GM12878 (cell line): Measurements from ENCODE around the gene MICA. TPM values are rescaled to one million over a fixed set of nuclear protein-coding genes. Genes with fewer than 3 reads are reported as not detected.
"Not testable (repeated sequence)": the region's sequence is repeated elsewhere in the genome, so short reads cannot be mapped to it uniquely, and the experiment has no call there.

Source experiments
- ATAC-seq: fragments of 200-7000 bp; cut with Tn5 transposase; 3 replicates; pipeline ENCODE4 v1.9.1; 2020; ENCODE audit warnings: mild to moderate bottlenecking, moderate library complexity
- BruUV-seq: library from RNA; stranded (reverse); fragments of 400-500 nt; replicated peaks from 2 replicates; lab custom pipeline; 2021; lab: Mats Ljungman, UMichigan
- CTCF ChIA-PET: fragments of 300-600 bp; sonication (Branson Sonifier 250); formaldehyde crosslinking; extraction: SDS; loops from one replicate; lab custom pipeline; 2021; ENCODE audit warnings: inconsistent platforms; lab: Yijun Ruan, JAX
- POLR2A ChIA-PET: fragments of 350-600 bp; formaldehyde crosslinking; extraction: SDS; loops from one replicate; lab custom pipeline; 2021; ENCODE audit warnings: inconsistent platforms; lab: Charles Lee
- RAD21 ChIA-PET: fragments of 300-600 bp; sonication (Branson Sonifier 250); formaldehyde crosslinking; loops from one replicate; lab custom pipeline; 2023; ENCODE audit warnings: antibody characterized with exemption; ENCODE audit not compliant: unreplicated experiment; lab: Charles Lee
- SMC1A ChIA-PET: fragments of 300-600 bp; sonication (Branson Sonifier 250); formaldehyde crosslinking; loops from one replicate; lab custom pipeline; 2023; ENCODE audit not compliant: unreplicated experiment, uncharacterized antibody; lab: Charles Lee
- DNase-seq: peaks from one replicate; pipeline ENCODE4 v3.0.0-alpha.2; 2011; ENCODE audit warnings: low read depth, low spot score
- FAIRE-seq: peaks from 3 replicates; lab custom pipeline; 2011; peaks lifted over from hg19 to GRCh38; lab: Jason Lieb, UNC
- H2AFZ ChIP-seq: 2 replicates; pipeline ENCODE4 v1.6.0; 2011; ENCODE audit warnings: low read depth, low read length, control low read depth; ENCODE audit not compliant: control insufficient read depth
- H3K27ac ChIP-seq: 2 replicates; pipeline ENCODE4 v1.5.1; 2011; ENCODE audit warnings: control low read depth; ENCODE audit not compliant: control insufficient read depth, insufficient read depth
- H3K27me3 ChIP-seq, 2 experiments: replicated peaks in 1 of 2; 2 replicates each; pipeline versions ENCODE4 v1.6.0 to v1.6.1; 2011; ENCODE audit warnings: low read length in 1 of 2; ENCODE audit not compliant: control insufficient read depth in 2 of 2, insufficient read depth in 2 of 2
- H3K36me3 ChIP-seq, 2 experiments: 2 replicates each; pipeline ENCODE4 v1.5.1; 2011; ENCODE audit warnings: low read length in 1 of 2; ENCODE audit not compliant: control insufficient read depth in 2 of 2, insufficient read depth in 2 of 2
- H3K4me1 ChIP-seq: 2 replicates; pipeline ENCODE4 v1.6.1; 2011; ENCODE audit warnings: mild to moderate bottlenecking, low read length, moderate library complexity, mixed read lengths; ENCODE audit not compliant: control insufficient read depth, insufficient read depth
- H3K4me2 ChIP-seq: 2 replicates; pipeline ENCODE4 v1.6.0; 2011; ENCODE audit warnings: control low read depth; ENCODE audit not compliant: control insufficient read depth, insufficient read depth
- H3K4me3 ChIP-seq: fragments of 200-600 bp; sonication (generic); 2 replicates; pipeline ENCODE4 v1.5.1; 2016
- H3K79me2 ChIP-seq: 2 replicates; pipeline ENCODE4 v1.6.0; 2011; ENCODE audit warnings: low read length; ENCODE audit not compliant: control insufficient read depth, insufficient read depth
- H3K9ac ChIP-seq: 2 replicates; pipeline ENCODE4 v1.8.0; 2011; ENCODE audit warnings: low read length, control low read depth, mixed read lengths; ENCODE audit not compliant: control insufficient read depth, insufficient read depth
- H3K9me3 ChIP-seq: replicated peaks from 3 replicates; pipeline ENCODE4 v1.5.1; 2011; ENCODE audit warnings: mild to moderate bottlenecking, low read length; ENCODE audit not compliant: control insufficient read depth, insufficient read depth
- H4K20me1 ChIP-seq: 2 replicates; pipeline ENCODE4 v1.6.0; 2011; ENCODE audit not compliant: control insufficient read depth, insufficient read depth
- KDM1A ChIP-seq: fragments of 200-600 bp; sonication (generic); IDR thresholded peaks from 2 replicates; pipeline ENCODE4 v1.6.1; 2016; ENCODE audit warnings: borderline replicate concordance
- MTA3 ChIP-seq: IDR thresholded peaks from 2 replicates; pipeline ENCODE4 v1.6.1; 2012; ENCODE audit warnings: low read length, inconsistent platforms, borderline replicate concordance
- RBBP5 ChIP-seq: fragments of 200-600 bp; sonication (generic); conservative IDR thresholded peaks from 2 replicates; pipeline ENCODE4 v1.6.1; 2016
- REST ChIP-seq: IDR thresholded peaks from 2 replicates; pipeline ENCODE4 v1.6.1; 2012; ENCODE audit warnings: mild to moderate bottlenecking, low read depth, low read length
- SKIL ChIP-seq: fragments of 450-650 bp; IDR thresholded peaks from 2 replicates; pipeline ENCODE4 v1.6.1; 2017; ENCODE audit warnings: mild to moderate bottlenecking, low read depth, inconsistent platforms; ENCODE audit not compliant: poor library complexity, severe bottlenecking
- SPI1 ChIP-seq: IDR thresholded peaks from 2 replicates; pipeline ENCODE4 v1.6.1; 2011; ENCODE audit warnings: low read depth, mild to moderate bottlenecking, low read length, moderate library complexity, borderline replicate concordance; ENCODE audit not compliant: insufficient read depth
- STAT1 ChIP-seq: fragments of 450-650 bp; conservative IDR thresholded peaks from 2 replicates; pipeline ENCODE4 v1.6.1; 2014; ENCODE audit warnings: antibody characterized with exemption, mild to moderate bottlenecking
- ZBED1 ChIP-seq: IDR thresholded peaks from 2 replicates; pipeline ENCODE4 v1.6.1; 2016; ENCODE audit warnings: borderline replicate concordance
- ZBTB33 ChIP-seq: fragments of 450-650 bp; IDR thresholded peaks from 2 replicates; pipeline ENCODE4 v1.6.1; 2017; ENCODE audit warnings: mild to moderate bottlenecking
- WGBS: methylation state at CpG from one replicate; pipeline ENCODE4 v1.1.6; 2016; ENCODE audit warnings: low lambda C conversion rate; ENCODE audit not compliant: insufficient replicate concordance, insufficient coverage; ENCODE audit errors: missing lambda C conversion rate; 5-methylcytosine and 5-hydroxymethylcytosine counted together
- in situ Hi-C: fragments of 300-500 bp; cut with MboI; formaldehyde crosslinking; loops from 9 replicates; pipeline ENCODE4 v1.14.3; 2018; ENCODE audit warnings: mixed read lengths
- intact Hi-C: fragments of 100-400 bp; cut with micrococcal nuclease; formaldehyde crosslinking; loops from one replicate; pipeline ENCODE4 v1.14.2; 2022; ENCODE audit not compliant: unreplicated experiment
- polyA plus RNA-seq, 11 experiments: library from polyadenylated mRNA; depleted of rRNA in 4 of 11; unstranded in 6 of 11; stranded (reverse) in 5 of 11; fragments of >200 nt; fragmentation: Nextera tagmentation in 4 of 11; fragmentation: Illumina TruSeq in 1 of 11; extraction: Ambion mirVana in 4 of 11; extraction: Trizol in 1 of 11; gene quantifications; 1 replicate in 1 of 11; 2 replicates in 10 of 11; pipeline versions ENCODE4 v1.2.1 to v1.2.3, GENCODE V29; 2011 to 2016; ENCODE audit warnings: inconsistent platforms in 2 of 11, missing spikeins in 2 of 11, low read depth in 1 of 11
- total RNA-seq, 4 experiments: library from RNA; depleted of rRNA in 3 of 4; stranded (reverse); fragments of >200 nt in 3 of 4; fragmentation: Illumina TruSeq in 1 of 4; extraction: Trizol in 1 of 4; gene quantifications; 2 replicates each; pipeline versions ENCODE4 v1.2.1 to v1.2.3, GENCODE V29; 2013 to 2021

The MICA gene
- total and polyA plus RNA-seq, 10 of the 15 experiments (the other 5 are each of a cell fraction or from before 2014, with no cell fraction given), result 3.6 to 10.5 (median 6.9) TPM

- in situ Hi-C loops, result loop anchor here (5.0 kb wide), 1 partner anchor 38 kb away; no protein-coding TSS in a partner anchor
- Histone ChIP-seq H3K4me1 (peaks cover 16% of the 10 kb centered on the region), H3K79me2 (peaks cover 64% of the 10 kb centered on the region), H3K4me3 (peak overlapping the region; percentile 71), H3K9ac (peak overlapping the region; percentile 60; the same call in 1 of the 2 replicates), H3K4me2 (peak overlapping the region; percentile 99)
- ChIA-PET POLR2A (interaction anchor here (1.4 kb wide), 1 partner anchor 58 kb away, joined by 4 read pairs; no protein-coding TSS in a partner anchor), CTCF (interaction anchor here (7.6 kb wide), 1 partner anchor 40 kb away, joined by 145 read pairs; no protein-coding TSS in a partner anchor), SMC1A (interaction anchor here (1.2 kb wide), 1 partner anchor 67 kb away, joined by 3 read pairs; no protein-coding TSS in a partner anchor)
- BruUV-seq, ATAC-seq, H3K27me3 ChIP-seq, H4K20me1 ChIP-seq, RAD21 ChIA-PET, H3K9me3 ChIP-seq, H3K36me3 ChIP-seq, intact Hi-C loops, H3K27ac ChIP-seq, FAIRE-seq, H2AFZ ChIP-seq, DNase-seq: not testable (repeated sequence)
- 31% methylated on average over 11 of the region's 13 CpGs for WGBS
Measured at GRCh38 chr6:31404061-31404364, 618 bp downstream of the MICA start.

- no peak overlapping the region for H2AFZ ChIP-seq
- no peak for ATAC-seq
- H3K9me3 ChIP-seq, result no peaks in the 10 kb centered on the region
- peaks cover 0 to 6% of the 10 kb centered on the region in 2 experiments; a peak in 3 of 4 replicates for H3K36me3 ChIP-seq
- H3K4me2 ChIP-seq, result no peak overlapping the region
- in situ Hi-C loops, result no loop called here
- ChIA-PET POLR2A (no interaction called here), RAD21 (no interaction called here), CTCF (interaction anchor here (1.8 to 2.2 kb wide), 2 partner anchors 8 to 37 kb away, joined by 5 to 7 read pairs; no protein-coding TSS in a partner anchor), SMC1A (interaction anchor here (1.0 to 1.6 kb wide), 2 partner anchors 38 to 56 kb away, joined by 4 read pairs; no protein-coding TSS in a partner anchor)
- no peak overlapping the region for H3K9ac ChIP-seq
- H3K79me2 ChIP-seq, result peaks cover 61% of the 10 kb centered on the region
- WGBS, result 95% methylated on average over 5 of the region's 5 CpGs
- H3K4me1 ChIP-seq, result peaks cover 16% of the 10 kb centered on the region
- H4K20me1 ChIP-seq, result no peaks in the 10 kb centered on the region; the same call in none of the 2 replicates
- H3K27ac ChIP-seq, result no peak overlapping the region
- no peak for DNase-seq
- BruUV-seq, result no TSS peak
- no peaks in the 10 kb centered on the region for H3K27me3 ChIP-seq
- intact Hi-C loops, result no loop called here
- FAIRE-seq, result no peak
- peak overlapping the region; percentile 32; the same call in 1 of the 2 replicates for H3K4me3 ChIP-seq
- no peak for TF ChIP-seq SKIL
- no peak for TF ChIP-seq RBBP5
- no peak for TF ChIP-seq ZBTB33
- TF ChIP-seq SPI1, result no peak
- TF ChIP-seq MTA3, result no peak
- TF ChIP-seq STAT1, result no peak
- TF ChIP-seq ZBED1, result no peak
- no peak for TF ChIP-seq KDM1A
- no peak for TF ChIP-seq REST
Measured at GRCh38 chr6:31405996-31406395, 2.6 kb downstream of the MICA start.
